HG02981 (cell line): Measurements from ENCODE around the gene SFSWAP.
"Not testable (repeated sequence)": the region's sequence is repeated elsewhere in the genome, so short reads cannot be mapped to it uniquely, and the experiment has no call there.

ENCODE experiments used
- ATAC-seq: cut with Tn5 transposase; IDR thresholded peaks from one replicate; pipeline ENCODE4 v1.9.1; 2021; ENCODE audit warnings: mild to moderate bottlenecking, moderate library complexity; ENCODE audit not compliant: unreplicated experiment

SFSWAP gene

GRCh38 chr12:131701705-131702572 lies 9.0 kb upstream of the SFSWAP start:
- ATAC-seq: no peak

- ATAC-seq: no peak
Observed at GRCh38 chr12:131702573-131702877, 8.4 kb upstream of the SFSWAP start.

DNA sequence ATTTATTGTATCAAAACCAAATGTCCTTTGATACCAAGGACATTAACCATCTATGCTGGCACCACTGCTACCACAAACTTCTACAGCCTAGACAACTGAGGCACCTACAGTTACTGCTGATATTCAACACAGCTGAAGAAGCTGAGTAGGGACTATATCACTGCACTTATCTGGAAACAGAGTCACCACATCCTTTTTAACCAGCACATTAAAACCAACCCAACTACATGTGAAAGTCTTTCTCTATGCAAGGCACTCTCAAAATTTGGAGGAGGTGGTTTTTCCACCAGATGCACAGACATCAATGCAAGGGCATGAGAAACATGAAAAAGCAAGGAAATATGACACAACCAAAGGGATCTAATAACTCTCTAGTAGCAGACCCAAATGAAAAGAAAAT lies 7.7 kb upstream of the SFSWAP start:
- ATAC-seq: no peak

DNA sequence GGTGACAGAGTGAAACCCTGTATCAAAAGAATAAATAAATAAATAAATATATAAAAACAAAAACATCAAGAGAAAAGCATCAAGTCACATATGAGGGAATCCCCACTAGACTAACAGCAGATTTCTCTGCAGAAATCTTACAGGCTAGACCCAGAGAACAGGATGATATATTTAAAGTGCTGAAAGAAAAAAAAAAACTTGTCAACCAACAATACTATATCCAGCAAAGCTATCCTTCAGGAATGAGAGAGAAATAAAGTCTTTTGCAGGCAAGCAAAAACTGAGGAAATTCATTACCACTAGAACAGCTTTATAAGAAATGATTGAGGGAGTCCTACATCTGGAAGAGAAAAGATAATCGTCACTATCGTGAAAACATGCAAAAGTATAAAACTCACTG lies 6.4 kb upstream of the SFSWAP start:
- ATAC-seq: no peak

GRCh38 chr12:131706709-131707108 lies 4.2 kb upstream of the SFSWAP start:
- not testable (repeated sequence) for ATAC-seq

DNA sequence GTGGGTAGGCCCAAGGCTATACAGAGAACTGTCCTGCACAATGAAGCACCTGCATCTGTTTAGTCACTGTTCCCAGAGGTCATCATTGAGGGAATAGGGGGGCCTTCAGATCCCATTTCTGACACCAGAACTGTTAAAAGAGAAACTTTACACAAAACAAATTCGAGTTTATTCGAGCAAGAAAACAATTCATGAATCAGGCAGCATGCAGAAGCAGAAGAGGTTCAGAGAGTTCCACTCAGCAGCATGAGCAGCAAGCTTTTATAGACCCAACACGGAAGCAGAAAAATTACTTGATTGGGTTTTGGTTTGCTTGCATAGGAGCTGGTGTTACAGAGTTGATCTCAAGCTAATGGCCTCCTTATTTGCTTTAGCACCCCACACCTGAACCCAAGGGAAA lies 1.7 kb upstream of the SFSWAP start:
- no peak for ATAC-seq

DNA sequence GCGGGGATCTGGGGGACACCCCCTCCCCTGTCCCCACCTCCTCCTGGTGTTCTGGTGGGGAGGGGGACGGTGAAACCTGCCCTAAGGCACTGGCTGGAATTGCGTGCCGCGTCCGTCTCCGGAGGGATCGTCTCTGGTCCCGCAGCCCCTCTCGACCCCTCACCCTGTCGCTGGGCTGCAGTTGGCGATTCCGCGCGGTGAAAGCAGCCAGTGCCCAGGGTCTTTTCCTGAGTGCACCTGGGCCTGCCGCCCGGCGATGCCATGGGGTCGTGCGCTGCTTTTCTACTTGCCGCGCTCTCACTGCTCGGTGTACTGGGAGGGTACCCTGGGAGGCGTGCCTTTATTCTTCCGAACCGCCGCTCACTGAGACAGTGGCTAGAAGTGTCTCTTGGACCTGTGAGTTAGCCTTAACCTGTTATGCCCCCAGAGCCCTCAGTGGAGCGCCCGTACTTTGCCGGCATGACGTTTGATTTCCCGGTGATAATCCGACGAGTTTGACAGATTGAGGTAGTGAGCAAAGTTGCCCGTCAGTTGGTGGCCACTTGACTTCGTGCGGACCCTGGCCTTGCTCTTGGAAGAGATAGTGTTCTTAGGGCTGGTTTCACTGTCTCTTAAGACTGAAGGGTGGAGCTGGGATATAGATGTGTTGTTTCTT lies 788 bp downstream of the SFSWAP start:
- no peak for ATAC-seq

- no peak for ATAC-seq
Observed at GRCh38 chr12:131713349-131713748, 2.5 kb downstream of the SFSWAP start.

GRCh38 chr12:131714759-131715158 lies 3.9 kb downstream of the SFSWAP start:
- ATAC-seq: no peak

DNA sequence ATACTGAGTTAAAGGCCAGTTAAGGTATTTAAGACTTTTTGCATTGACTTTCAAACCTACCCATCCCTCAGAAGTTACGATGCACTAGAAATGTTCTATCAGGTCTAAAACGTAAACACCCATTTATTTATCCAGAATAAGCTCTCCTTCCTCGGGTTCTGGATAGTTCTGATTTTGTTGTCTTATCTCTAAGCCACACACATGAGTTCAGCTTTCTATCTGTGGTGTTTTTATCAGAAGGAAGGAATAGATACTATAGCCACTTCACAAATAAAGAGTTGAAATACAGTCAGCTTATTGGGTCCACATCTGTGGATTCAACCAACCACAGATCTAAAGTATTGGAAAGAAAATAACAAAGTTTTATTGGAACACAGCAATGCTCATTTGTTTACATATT lies 5.4 kb downstream of the SFSWAP start:
- ATAC-seq: no peak

DNA sequence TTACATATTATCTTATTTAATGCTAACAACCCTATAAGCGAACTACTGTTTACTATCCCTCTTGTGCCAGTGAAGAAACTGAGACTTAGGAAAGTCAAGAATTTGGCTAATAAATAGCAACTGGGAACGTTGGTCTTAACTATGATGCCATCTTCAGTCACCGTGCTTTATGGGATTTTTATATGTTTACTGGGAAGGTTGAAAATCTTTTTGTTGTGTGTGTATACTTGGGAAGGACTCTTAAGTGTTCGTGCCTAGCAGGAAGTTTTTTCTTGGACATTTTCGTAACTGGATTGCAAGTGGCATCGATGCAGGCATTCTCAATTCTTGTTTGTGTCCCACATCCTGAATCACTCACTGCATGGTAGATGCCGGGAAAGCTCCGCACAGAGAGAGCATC lies 9.4 kb downstream of the SFSWAP start:
- no peak for ATAC-seq

DNA sequence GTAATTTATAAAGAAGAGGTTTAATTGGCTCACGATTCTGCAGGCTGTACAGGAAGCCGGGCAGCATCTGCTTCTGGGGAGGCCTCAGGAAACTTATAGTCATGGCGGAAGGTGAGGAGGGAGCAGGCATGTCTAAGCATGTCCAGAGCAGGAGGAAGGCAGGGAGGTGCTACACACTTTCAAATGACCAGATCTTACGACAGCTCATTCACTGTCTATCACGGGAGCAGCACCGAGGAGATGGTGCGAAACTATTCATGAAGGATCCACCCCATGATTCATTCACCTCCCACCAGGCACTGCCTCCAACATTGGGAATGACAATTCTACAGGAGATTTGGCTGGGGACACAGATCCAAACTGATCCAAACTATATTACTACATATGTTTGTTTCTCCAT lies 10.0 kb downstream of the SFSWAP start:
- ATAC-seq: no peak

- ATAC-seq: no peak
Observed at GRCh38 chr12:131721548-131721947, 10.7 kb downstream of the SFSWAP start.

DNA sequence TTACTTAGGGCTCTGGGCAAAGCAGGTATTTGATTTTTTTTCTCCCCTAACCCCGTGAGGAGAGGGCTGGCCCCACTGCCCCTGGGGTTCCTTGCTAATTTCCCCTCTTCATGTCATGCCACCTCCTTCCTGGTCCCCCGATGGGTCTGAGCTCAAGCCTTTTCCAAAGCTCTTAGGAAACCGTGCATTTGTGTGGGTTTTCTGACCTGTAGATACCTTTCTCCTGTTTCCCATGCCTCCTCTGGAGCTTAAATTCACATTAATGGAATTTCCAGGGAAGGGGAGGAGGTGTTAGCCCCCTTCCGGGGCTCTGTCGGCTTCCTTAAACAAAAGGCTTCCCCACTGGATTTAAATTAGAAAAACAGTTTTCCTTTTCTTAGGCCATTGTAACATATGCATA lies 12.6 kb downstream of the SFSWAP start:
- no peak for ATAC-seq

- no peak for ATAC-seq
Observed at GRCh38 chr12:131724534-131724933, 13.6 kb downstream of the SFSWAP start.

DNA sequence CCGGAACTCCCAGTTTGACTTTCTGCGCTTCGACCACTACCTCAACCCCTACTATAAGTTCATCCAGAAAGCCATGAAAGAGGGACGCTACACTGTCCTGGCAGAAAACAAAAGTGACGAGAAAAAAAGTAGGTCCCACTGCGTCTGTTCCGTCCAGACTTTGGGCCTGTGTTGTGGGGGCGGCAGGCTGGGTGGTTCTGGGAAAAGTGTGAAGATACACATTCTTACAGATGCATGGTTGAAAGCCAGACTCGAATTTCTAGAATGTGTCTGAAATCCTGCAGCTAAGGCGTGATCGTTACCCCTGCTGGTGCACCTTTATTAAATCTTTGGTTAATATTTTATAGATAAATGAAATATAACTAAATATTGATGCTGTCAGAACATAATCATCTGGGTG lies 14.6 kb downstream of the SFSWAP start:
- no peak for ATAC-seq

- no peak for ATAC-seq
Observed at GRCh38 chr12:131728720-131729119, 17.8 kb downstream of the SFSWAP start.

DNA sequence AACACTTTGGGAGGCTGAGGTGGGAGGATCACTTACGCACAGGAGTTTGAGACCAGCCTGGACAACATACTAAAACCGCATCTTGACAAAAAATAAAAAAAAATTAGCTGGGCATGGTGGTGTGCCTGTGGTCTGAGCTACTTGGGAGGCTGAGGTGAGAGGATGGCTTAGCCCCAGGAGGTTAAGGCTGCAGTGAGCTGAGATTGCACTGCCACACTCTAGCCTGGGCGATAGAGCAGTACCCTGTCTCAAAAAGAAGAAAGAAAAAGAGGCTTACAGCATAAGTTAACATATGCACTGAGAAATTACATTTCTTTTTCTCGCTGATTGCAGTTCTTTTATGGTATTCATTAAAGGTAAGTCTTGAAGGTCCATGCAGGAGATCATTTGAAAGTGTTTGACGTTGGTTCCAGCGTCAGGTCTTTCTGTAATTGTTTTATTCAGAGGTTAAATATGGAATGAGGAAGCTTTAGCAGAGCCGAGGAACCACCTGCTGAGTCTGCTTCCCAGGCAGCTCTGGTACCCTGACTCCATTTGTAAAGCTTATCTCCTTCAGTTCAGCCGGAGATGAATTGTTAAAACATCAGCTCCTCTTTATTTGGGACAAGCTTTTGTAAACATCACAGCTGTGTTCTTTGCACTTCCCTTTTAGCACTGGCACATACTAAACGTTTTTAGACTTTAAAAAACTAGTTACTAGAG lies 18.5 kb downstream of the SFSWAP start:
- no peak for ATAC-seq

DNA sequence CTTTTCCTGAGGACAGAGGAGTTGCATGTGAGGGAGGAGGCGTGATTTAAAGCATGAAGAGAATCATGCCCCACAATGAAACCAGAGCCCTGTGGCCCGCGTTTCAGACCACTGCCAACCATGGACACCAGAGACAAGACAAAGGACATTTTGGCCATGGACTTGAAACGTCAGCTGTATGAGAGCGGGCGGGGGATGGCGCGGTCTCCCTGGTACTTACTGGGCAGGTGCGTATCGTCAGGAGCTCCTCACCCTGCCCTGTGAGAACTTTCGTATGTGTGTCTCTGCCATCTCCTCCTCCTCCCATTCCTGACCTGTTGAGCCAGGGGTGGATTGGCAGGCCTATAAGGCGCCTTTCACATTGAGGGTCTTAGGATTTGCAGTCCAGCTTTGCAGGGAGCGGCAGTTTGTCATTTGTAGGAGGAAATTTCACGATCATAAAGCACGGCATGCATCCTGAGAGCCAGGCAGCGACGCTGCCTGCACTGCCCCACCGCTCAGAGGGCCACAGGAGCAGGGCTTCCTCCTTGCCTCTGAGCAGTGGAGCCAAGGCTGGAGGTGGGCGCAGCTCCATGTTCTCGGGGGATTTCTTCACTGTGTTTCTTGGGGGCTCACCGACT lies 22.2 kb downstream of the SFSWAP start:
- ATAC-seq: no peak

- ATAC-seq: no peak
Observed at GRCh38 chr12:131733874-131734273, 23.0 kb downstream of the SFSWAP start.

DNA sequence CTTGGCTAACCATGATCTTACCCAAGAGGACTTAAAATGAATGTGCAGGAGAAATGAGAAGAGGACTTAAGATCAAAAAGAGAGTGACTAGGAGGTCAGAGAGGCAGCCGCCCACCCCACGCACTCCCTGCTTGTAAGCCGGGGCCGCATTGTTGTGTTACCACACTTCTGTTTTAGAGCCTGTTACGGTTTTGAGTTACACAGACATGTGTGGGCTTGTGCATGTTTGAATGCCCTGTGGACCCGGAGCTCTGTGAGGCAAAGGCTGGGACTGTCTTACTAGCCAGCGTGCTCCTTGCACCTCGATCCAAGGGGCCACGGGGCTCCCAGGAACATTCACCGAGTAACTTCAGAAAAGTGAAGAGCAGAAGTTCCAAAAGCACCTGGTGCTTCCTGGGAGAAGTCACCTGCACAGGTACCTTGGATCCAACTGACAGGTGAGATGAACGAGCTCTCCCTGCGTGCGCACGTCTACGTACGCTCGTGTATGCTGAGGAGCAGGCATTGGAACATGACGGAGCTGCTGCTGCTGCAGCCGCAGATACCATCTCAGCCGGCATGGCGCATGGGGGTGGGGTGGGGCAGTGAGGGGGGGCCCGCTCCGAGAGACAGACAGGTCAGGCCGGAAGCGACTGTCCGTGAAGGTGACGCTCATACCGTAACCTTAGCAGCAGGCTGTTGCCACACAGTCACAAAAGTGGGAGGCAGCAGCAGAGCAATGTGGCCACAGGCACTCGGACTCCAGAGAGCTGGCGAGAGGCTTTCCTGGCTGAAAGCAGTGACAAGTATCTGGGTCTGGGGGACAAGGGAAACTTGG lies 23.7 kb downstream of the SFSWAP start:
- ATAC-seq: no peak
